OCI-LY7 (cell line): Measurements from ENCODE around the gene KNSTRN. TPM values are rescaled to one million over a fixed set of nuclear protein-coding genes. Genes with fewer than 3 reads are reported as not detected.

ENCODE experiments used
- BruUV-seq: library from RNA; stranded (reverse); fragments of 400-500 nt; replicated peaks from 2 replicates; lab custom pipeline; 2021; lab: Mats Ljungman, UMichigan
- CTCF ChIA-PET: fragments of 300-600 bp; sonication (Branson Sonifier 250); formaldehyde crosslinking; loops from one replicate; lab custom pipeline; 2022; ENCODE audit warnings: antibody characterized with exemption; ENCODE audit not compliant: unreplicated experiment; lab: Charles Lee
- POLR2A ChIA-PET: fragments of 300-600 bp; sonication (Branson Sonifier 250); formaldehyde crosslinking; loops from one replicate; lab custom pipeline; 2022; ENCODE audit warnings: antibody characterized with exemption; lab: Charles Lee
- DNase-seq: peaks from one replicate; pipeline ENCODE4 v3.0.0-alpha.2; 2015; ENCODE audit warnings: low spot score
- H2AFZ ChIP-seq: fragments of 200-600 bp; sonication (generic), shearing (Covaris generic); 2 replicates; pipeline ENCODE4 v1.6.1; 2014; ENCODE audit warnings: mild to moderate bottlenecking, antibody characterized with exemption, low read length, moderate library complexity
- H3K27ac ChIP-seq: fragments of 200-600 bp; sonication (generic); 2 replicates; pipeline ENCODE4 v1.5.1; 2014; ENCODE audit warnings: mixed run types, low read depth, mild to moderate bottlenecking, moderate library complexity, low read length, inconsistent platforms; ENCODE audit not compliant: poor library complexity, severe bottlenecking
- H3K36me3 ChIP-seq: fragments of 200-600 bp; sonication (generic); 2 replicates; pipeline ENCODE4 v1.6.1; 2014; ENCODE audit warnings: mild to moderate bottlenecking, antibody characterized with exemption, low read length, moderate library complexity, mixed read lengths; ENCODE audit not compliant: insufficient read depth
- H3K4me1 ChIP-seq: fragments of 200-600 bp; sonication (generic); 2 replicates; pipeline ENCODE4 v1.5.1; 2014; ENCODE audit warnings: mild to moderate bottlenecking, low read length; ENCODE audit not compliant: insufficient read depth, poor library complexity, severe bottlenecking
- H3K4me2 ChIP-seq: fragments of 200-600 bp; sonication (generic); 2 replicates; pipeline ENCODE4 v1.6.1; 2014; ENCODE audit warnings: mild to moderate bottlenecking, low read length
- H3K4me3 ChIP-seq: fragments of 200-600 bp; sonication (generic); 2 replicates; pipeline ENCODE4 v1.5.1; 2014; ENCODE audit warnings: mild to moderate bottlenecking, low read depth, low read length; ENCODE audit not compliant: poor library complexity, severe bottlenecking
- H3K79me2 ChIP-seq: fragments of 200-600 bp; sonication (generic); 2 replicates; pipeline ENCODE4 v1.6.1; 2016; ENCODE audit warnings: low read depth, mild to moderate bottlenecking, low read length, moderate library complexity, mixed read lengths; ENCODE audit not compliant: insufficient read depth
- H3K9me2 ChIP-seq: fragments of 200-600 bp; sonication (generic); 2 replicates; pipeline ENCODE4 v1.6.1; 2016; ENCODE audit warnings: mild to moderate bottlenecking, low read length, mixed read lengths; ENCODE audit not compliant: insufficient read depth
- H3K9me3 ChIP-seq: fragments of 200-600 bp; sonication (generic); 2 replicates; pipeline ENCODE4 v1.6.1; 2014; ENCODE audit warnings: mild to moderate bottlenecking, mixed run types, low read length, mixed read lengths
- H4K20me1 ChIP-seq: fragments of 200-600 bp; sonication (generic); 2 replicates; pipeline ENCODE4 v1.6.1; 2014; ENCODE audit warnings: mild to moderate bottlenecking, antibody characterized with exemption, low read length, moderate library complexity, mixed read lengths; ENCODE audit not compliant: insufficient read depth
- CTCF ChIP-seq: fragments of 200-600 bp; sonication (generic); conservative IDR thresholded peaks from 2 replicates; pipeline ENCODE4 v1.5.1; 2014; ENCODE audit warnings: mild to moderate bottlenecking, antibody characterized with exemption, low read length, moderate library complexity, mixed read lengths
- EZH2phosphoT487 ChIP-seq: fragments of 200-600 bp; sonication (generic); IDR thresholded peaks from 2 replicates; pipeline ENCODE4 v1.6.1; 2018; ENCODE audit warnings: low read depth, borderline replicate concordance, mild to moderate bottlenecking, mixed run types, antibody characterized with exemption, low read length, moderate library complexity, mixed read lengths
- intact Hi-C: fragments of 100-400 bp; cut with micrococcal nuclease; formaldehyde crosslinking; loops from one replicate; pipeline ENCODE4 v1.10.0; 2022; ENCODE audit not compliant: unreplicated experiment
- total RNA-seq, 2 experiments: library from RNA; depleted of rRNA in 1 of 2; stranded (reverse); fragments of >200 nt in 1 of 2; shearing (Covaris generic) in 1 of 2; gene quantifications; 2 replicates each; pipeline ENCODE4 v1.2.3, GENCODE V29; 2014 to 2022

The KNSTRN gene
- total RNA-seq, 2 experiments from 2014 or later: 89.6 to 106 TPM

- Histone ChIP-seq H3K9me2 (no peaks in the 10 kb centered on the region), H3K9me3 (no peaks in the 10 kb centered on the region), H2AFZ (peak overlapping the region; percentile 74; the same call in 1 of the 2 replicates), H3K4me2 (peak overlapping the region; percentile 96), H4K20me1 (no peaks in the 10 kb centered on the region), H3K4me3 (peak overlapping the region; percentile 80), H3K79me2 (no peaks in the 10 kb centered on the region), H3K4me1 (peaks cover 11% of the 10 kb centered on the region), H3K27ac (no peak overlapping the region), H3K36me3 (no peaks in the 10 kb centered on the region)
- ChIA-PET CTCF (interaction anchor here (0.7 kb wide), 1 partner anchor 48 kb away, joined by 3 read pairs; no protein-coding TSS in a partner anchor), POLR2A (no interaction called here)
- BruUV-seq: no TSS peak
- intact Hi-C loops: no loop called here
- TF ChIP-seq CTCF: peak; percentile 62
- no peak for TF ChIP-seq EZH2phosphoT487
- peak; percentile 75 for DNase-seq
Measured at GRCh38 chr15:40358471-40359353, 23.8 kb upstream of the KNSTRN start.

- no peaks in the 10 kb centered on the region for H3K36me3 ChIP-seq
- no peak overlapping the region for H3K27ac ChIP-seq
- BruUV-seq: no TSS peak
- no peak for DNase-seq
- H3K4me1 ChIP-seq: peaks cover 11% of the 10 kb centered on the region
- no peaks in the 10 kb centered on the region for H3K9me2 ChIP-seq
- no peak overlapping the region for H3K4me2 ChIP-seq
- no peaks in the 10 kb centered on the region for H3K79me2 ChIP-seq
- intact Hi-C loops: no loop called here
- POLR2A ChIA-PET: no interaction called here
- H3K4me3 ChIP-seq: no peak overlapping the region
- H4K20me1 ChIP-seq: no peaks in the 10 kb centered on the region
- CTCF ChIA-PET: no interaction called here
- TF ChIP-seq EZH2phosphoT487: no peak
- TF ChIP-seq CTCF: no peak
- H2AFZ ChIP-seq: no peak overlapping the region
- no peaks in the 10 kb centered on the region for H3K9me3 ChIP-seq
Measured at GRCh38 chr15:40360015-40360414, 22.5 kb upstream of the KNSTRN start.

- Histone ChIP-seq H3K4me3 (no peak overlapping the region), H3K27ac (no peak overlapping the region), H3K4me2 (no peak overlapping the region), H3K79me2 (no peaks in the 10 kb centered on the region), H3K9me2 (no peaks in the 10 kb centered on the region), H2AFZ (no peak overlapping the region), H3K9me3 (no peaks in the 10 kb centered on the region), H3K36me3 (no peaks in the 10 kb centered on the region), H3K4me1 (peaks cover 11% of the 10 kb centered on the region), H4K20me1 (no peaks in the 10 kb centered on the region)
- ChIA-PET CTCF (no interaction called here), POLR2A (no interaction called here)
- TF ChIP-seq CTCF: no peak
- no peak for TF ChIP-seq EZH2phosphoT487
- DNase-seq: no peak
- BruUV-seq: no TSS peak
- intact Hi-C loops: no loop called here
Measured at GRCh38 chr15:40361640-40362039, 20.9 kb upstream of the KNSTRN start.
